Hepatocyte (in vitro differentiated cells): Measurements from ENCODE around the gene SET. TPM values are rescaled to one million over a fixed set of nuclear protein-coding genes. Genes with fewer than 3 reads are reported as not detected.

ENCODE experiments used
- DNase-seq: peaks from one replicate; pipeline ENCODE4 v3.0.0-alpha.2; 2016; ENCODE audit warnings: low spot score
- H2AFZ ChIP-seq: fragments of 200-600 bp; sonication (generic); 2 replicates; pipeline ENCODE4 v1.6.0; 2016; ENCODE audit warnings: antibody characterized with exemption, mild to moderate bottlenecking
- H3K27ac ChIP-seq: fragments of 200-600 bp; sonication (generic); 2 replicates; pipeline ENCODE4 v1.5.1; 2016; ENCODE audit warnings: mild to moderate bottlenecking
- H3K27me3 ChIP-seq: fragments of 200-600 bp; sonication (generic); 2 replicates; pipeline ENCODE4 v1.6.1; 2016
- H3K36me3 ChIP-seq: fragments of 200-600 bp; sonication (generic); replicated peaks from 2 replicates; pipeline ENCODE4 v1.5.1; 2016; ENCODE audit warnings: low read depth; ENCODE audit not compliant: insufficient read depth
- H3K4me1 ChIP-seq: fragments of 200-600 bp; sonication (generic); 2 replicates; pipeline ENCODE4 v1.5.1; 2016; ENCODE audit warnings: mild to moderate bottlenecking, moderate library complexity; ENCODE audit not compliant: insufficient read depth
- H3K4me2 ChIP-seq: fragments of 200-600 bp; sonication (generic); 2 replicates; pipeline ENCODE4 v1.6.0; 2016
- H3K4me3 ChIP-seq: fragments of 200-600 bp; sonication (generic); 2 replicates; pipeline ENCODE4 v1.5.1; 2016; ENCODE audit warnings: mild to moderate bottlenecking
- H3K79me2 ChIP-seq: fragments of 200-600 bp; sonication (generic); 2 replicates; pipeline ENCODE4 v1.6.0; 2017; ENCODE audit warnings: mild to moderate bottlenecking
- H3K9me2 ChIP-seq: fragments of 200-600 bp; sonication (generic); replicated peaks from 2 replicates; pipeline ENCODE4 v1.6.0; 2017; ENCODE audit warnings: mild to moderate bottlenecking; ENCODE audit not compliant: insufficient read depth
- H3K9me3 ChIP-seq: fragments of 200-600 bp; sonication (generic); 2 replicates; pipeline ENCODE4 v1.5.1; 2016; ENCODE audit warnings: low read depth, mild to moderate bottlenecking
- H4K20me1 ChIP-seq: fragments of 200-600 bp; sonication (generic); 2 replicates; pipeline ENCODE4 v1.6.0; 2016; ENCODE audit warnings: mild to moderate bottlenecking; ENCODE audit not compliant: insufficient read depth, poor library complexity, severe bottlenecking
- CTCF ChIP-seq: fragments of 200-600 bp; sonication (generic); IDR thresholded peaks from 2 replicates; pipeline ENCODE4 v1.5.1; 2016; ENCODE audit warnings: antibody characterized with exemption, mild to moderate bottlenecking; ENCODE audit not compliant: poor library complexity
- EZH2 ChIP-seq: fragments of 200-600 bp; sonication (generic); IDR thresholded peaks from 2 replicates; pipeline ENCODE4 v1.6.1; 2016; ENCODE audit warnings: antibody characterized with exemption, mild to moderate bottlenecking, borderline replicate concordance
- EZH2phosphoT487 ChIP-seq: fragments of 200-600 bp; sonication (generic); IDR thresholded peaks from one replicate; pipeline ENCODE4 v1.6.1; 2018; ENCODE audit warnings: antibody characterized with exemption, mild to moderate bottlenecking, low read depth, moderate library complexity; ENCODE audit not compliant: unreplicated experiment, severe bottlenecking
- WGBS: methylation state at CpG from one replicate; pipeline ENCODE4 v1.1.6; 2016; ENCODE audit warnings: low lambda C conversion rate; ENCODE audit errors: missing lambda C conversion rate; 5-methylcytosine and 5-hydroxymethylcytosine counted together
- polyA plus RNA-seq: library from polyadenylated mRNA; unstranded; fragments of >200 nt; fragmentation: Nextera tagmentation; extraction: Ambion mirVana; gene quantifications from 2 replicates; pipeline ENCODE4 v1.2.1, GENCODE V29; 2016
- total RNA-seq: library from RNA; depleted of rRNA; stranded (reverse); fragments of >200 nt; gene quantifications from 2 replicates; pipeline ENCODE4 v1.2.3, GENCODE V29; 2014

SET gene
- total and polyA plus RNA-seq, 2 experiments from 2014 or later = 217 to 416 TPM

DNA sequence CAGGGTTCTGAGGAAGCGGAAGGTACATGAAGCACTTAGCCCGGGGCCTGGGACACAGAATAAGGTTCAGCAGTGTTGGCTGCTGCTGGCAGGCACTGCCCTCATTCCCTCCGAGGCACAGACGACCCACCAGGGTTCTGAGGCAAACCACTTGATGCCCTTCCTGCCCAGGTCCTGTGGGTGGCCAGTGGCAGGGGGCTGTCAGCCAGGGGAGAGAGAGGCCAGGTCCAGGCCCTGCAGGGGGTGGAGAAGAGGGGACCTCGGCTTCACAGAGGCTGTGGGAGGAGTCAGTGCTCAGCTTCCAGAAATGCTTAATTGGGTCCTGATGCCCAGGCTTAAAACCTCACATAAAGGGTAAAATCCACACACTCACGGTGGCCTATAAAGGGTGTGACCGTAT is 39.3 kb downstream of the SET start:
- no peak overlapping the region for H3K4me3 ChIP-seq
- DNase-seq = no peak
- H3K36me3 ChIP-seq = no peaks in the 10 kb centered on the region
- TF ChIP-seq EZH2phosphoT487 (no peak), CTCF (no peak), EZH2 (no peak)
- peaks cover 6% of the 10 kb centered on the region for H3K4me1 ChIP-seq
- no peaks in the 10 kb centered on the region for H3K9me2 ChIP-seq
- 80% methylated on average over 7 of the region's 7 CpGs for WGBS
- no peak overlapping the region for H3K27ac ChIP-seq
- no peaks in the 10 kb centered on the region for H3K27me3 ChIP-seq
- no peaks in the 10 kb centered on the region for H4K20me1 ChIP-seq
- no peaks in the 10 kb centered on the region for H3K9me3 ChIP-seq
- no peak overlapping the region for H3K4me2 ChIP-seq
- no peak overlapping the region for H2AFZ ChIP-seq
- H3K79me2 ChIP-seq = no peaks in the 10 kb centered on the region

DNA sequence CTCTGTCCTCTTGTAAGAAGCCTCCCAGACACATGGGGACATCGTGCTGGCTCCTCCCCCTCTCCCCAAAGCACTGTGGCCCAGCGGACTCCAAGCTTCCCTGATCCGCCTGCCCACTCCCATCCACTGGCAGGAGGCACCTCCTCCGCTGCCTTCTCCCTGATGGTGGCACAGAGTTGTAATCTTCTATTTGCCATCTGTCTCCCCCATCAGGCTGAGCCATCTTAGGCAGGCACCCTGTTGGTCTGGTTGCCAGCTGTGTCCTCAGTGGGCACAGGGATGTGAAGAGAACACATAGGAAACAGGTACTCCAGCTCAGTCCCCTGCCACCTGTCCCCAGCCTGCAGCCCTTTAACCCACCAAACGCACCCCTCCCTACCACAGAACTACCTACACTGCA is 40.3 kb downstream of the SET start:
- Histone ChIP-seq H3K27ac (no peak overlapping the region), H3K9me2 (no peaks in the 10 kb centered on the region), H2AFZ (no peak overlapping the region), H3K9me3 (no peaks in the 10 kb centered on the region), H3K4me2 (no peak overlapping the region), H3K79me2 (no peaks in the 10 kb centered on the region), H3K4me1 (peaks cover 4% of the 10 kb centered on the region), H3K4me3 (no peak overlapping the region), H4K20me1 (no peaks in the 10 kb centered on the region), H3K27me3 (no peaks in the 10 kb centered on the region), H3K36me3 (no peaks in the 10 kb centered on the region)
- 79% methylated on average over 5 of the region's 5 CpGs for WGBS
- TF ChIP-seq CTCF (no peak), EZH2 (no peak), EZH2phosphoT487 (no peak)
- DNase-seq = no peak

DNA sequence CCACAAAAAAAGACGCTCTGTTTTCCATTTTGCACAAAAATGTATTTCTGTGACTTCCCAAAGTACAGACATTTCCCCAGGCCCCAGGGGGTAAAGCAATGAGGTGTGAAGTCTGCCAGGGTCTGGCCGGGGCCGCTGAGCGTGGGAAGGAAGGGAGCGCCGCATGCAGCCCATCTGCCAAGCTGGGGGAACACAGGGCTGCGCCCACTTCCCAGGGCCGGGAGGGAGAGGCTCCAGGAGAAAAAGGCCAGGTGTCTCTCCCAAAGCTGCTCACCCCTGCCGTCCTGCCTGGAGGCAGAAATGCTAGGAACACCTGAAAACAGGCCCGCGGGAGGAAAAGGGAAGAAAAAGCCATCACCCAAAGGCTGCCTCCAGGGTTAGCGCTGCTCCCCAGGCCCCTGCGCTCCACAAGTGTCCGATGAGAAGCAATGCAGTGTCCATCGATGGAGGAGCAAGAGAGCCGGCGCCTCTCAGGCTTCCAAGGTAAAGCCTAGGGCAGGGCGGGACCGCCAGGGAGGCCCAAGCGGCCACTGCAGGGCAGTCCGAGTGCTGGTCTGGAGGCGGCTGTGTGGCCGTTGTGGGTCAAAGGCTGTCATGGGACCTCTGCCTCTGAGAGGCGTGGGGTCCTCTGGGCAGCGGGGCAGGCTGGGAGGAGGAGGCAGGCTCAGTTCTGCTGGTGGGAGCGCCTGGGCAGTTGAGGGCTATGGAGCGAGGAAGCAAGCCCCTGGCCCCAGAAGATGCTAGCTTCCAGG is 40.9 kb downstream of the SET start:
- Histone ChIP-seq H3K9me3 (no peaks in the 10 kb centered on the region), H3K79me2 (no peaks in the 10 kb centered on the region), H3K9me2 (no peaks in the 10 kb centered on the region), H3K36me3 (no peaks in the 10 kb centered on the region), H4K20me1 (no peaks in the 10 kb centered on the region), H3K4me3 (no peak overlapping the region), H3K27ac (no peak overlapping the region), H3K27me3 (no peaks in the 10 kb centered on the region), H2AFZ (no peak overlapping the region), H3K4me2 (no peak overlapping the region), H3K4me1 (no peaks in the 10 kb centered on the region)
- WGBS = 87% methylated on average over 26 of the region's 27 CpGs
- no peak for TF ChIP-seq EZH2
- no peak for TF ChIP-seq CTCF
- no peak for TF ChIP-seq EZH2phosphoT487
- no peak for DNase-seq
